ENCODE results near the gene RFX7.
"Not testable (repeated sequence)": the region's sequence is repeated elsewhere in the genome, so short reads cannot be mapped to it uniquely, and the experiment has no call there.

The RFX7 gene

GRCh38 chr15:56243163-56244037 is at the start of gene RFX7:
Gene RFX7 (minus strand): TSS chr15:56243879. CDS start chr15:56243285, 594 bp downstream.
- H3K4me2 ChIP-seq, result peak within 1 kb of the TSS; percentile 93
- H3K9ac ChIP-seq, result peak within 1 kb of the TSS; percentile 95
- H3K4me1 ChIP-seq, result peaks cover 23% of the 10 kb centered on the region
- TF ChIP-seq Cebpa-rat (IDR thresholded peaks at IDR 0.05), result no peak
- H3K27me3 ChIP-seq, result no peaks in the 10 kb centered on the region
- H3K4me3 ChIP-seq, result peak within 1 kb of the TSS; percentile 90
- peaks cover 12% of the 10 kb centered on the region for H3K36me3 ChIP-seq
- H4K20me1 ChIP-seq, result peaks cover 13% of the 10 kb centered on the region; the same call in 1 of the 2 replicates
- H3K27ac ChIP-seq, result peak within 1 kb of the TSS; percentile 97
- peaks cover 13% of the 10 kb centered on the region for H3K9me3 ChIP-seq

- no peak overlapping the region for H3K4me2 ChIP-seq
- H3K4me1 ChIP-seq, result no peaks in the 10 kb centered on the region
- no peaks in the 10 kb centered on the region for H3K27me3 ChIP-seq
- H3K9me3 ChIP-seq, result peaks cover 13% of the 10 kb centered on the region
- H3K4me3 ChIP-seq, result no peak overlapping the region
- TF ChIP-seq Cebpa-rat (IDR thresholded peaks at IDR 0.05), result no peak
- no peak overlapping the region for H3K27ac ChIP-seq
- H3K36me3 ChIP-seq, result no peaks in the 10 kb centered on the region
- no peak overlapping the region for H3K9ac ChIP-seq
- H4K20me1 ChIP-seq, result no peaks in the 10 kb centered on the region
These were observed 49.1 kb upstream of the RFX7 start for GRCh38 chr15:56292546-56293316.

- Histone ChIP-seq H4K20me1 (no peaks in the 10 kb centered on the region), H3K4me2 (no peak overlapping the region), H3K4me3 (no peak overlapping the region), H3K9ac (no peak overlapping the region), H3K27ac (no peak overlapping the region), H3K27me3 (no peaks in the 10 kb centered on the region), H3K9me3 (peaks cover 13% of the 10 kb centered on the region), H3K36me3 (no peaks in the 10 kb centered on the region), H3K4me1 (no peaks in the 10 kb centered on the region)
- no peak for TF ChIP-seq Cebpa-rat (IDR thresholded peaks at IDR 0.05)
These were observed 48.1 kb upstream of the RFX7 start for GRCh38 chr15:56291741-56292140.

GRCh38 chr15:56286213-56286612 is 42.5 kb upstream of the RFX7 start:
- H3K4me2 ChIP-seq, result no peak overlapping the region
- no peak overlapping the region for H3K4me3 ChIP-seq
- no peaks in the 10 kb centered on the region for H3K4me1 ChIP-seq
- no peaks in the 10 kb centered on the region for H3K36me3 ChIP-seq
- H4K20me1 ChIP-seq, result no peaks in the 10 kb centered on the region
- H3K9ac ChIP-seq, result no peak overlapping the region
- no peaks in the 10 kb centered on the region for H3K27me3 ChIP-seq
- H3K9me3 ChIP-seq, result peaks cover 13% of the 10 kb centered on the region
- H3K27ac ChIP-seq, result no peak overlapping the region
- no peak for TF ChIP-seq Cebpa-rat (IDR thresholded peaks at IDR 0.05)

- H3K27me3 ChIP-seq, result no peaks in the 10 kb centered on the region
- no peak overlapping the region for H3K4me2 ChIP-seq
- H3K4me1 ChIP-seq, result no peaks in the 10 kb centered on the region
- H3K9me3 ChIP-seq, result no peaks in the 10 kb centered on the region
- no peak overlapping the region for H3K27ac ChIP-seq
- no peak for TF ChIP-seq Cebpa-rat (IDR thresholded peaks at IDR 0.05)
- no peaks in the 10 kb centered on the region for H3K36me3 ChIP-seq
- no peak overlapping the region for H3K9ac ChIP-seq
- no peaks in the 10 kb centered on the region for H4K20me1 ChIP-seq
- no peak overlapping the region for H3K4me3 ChIP-seq
These were observed 37.5 kb upstream of the RFX7 start for GRCh38 chr15:56281145-56281544.

- H3K27me3 ChIP-seq, result no peaks in the 10 kb centered on the region
- no peak overlapping the region for H3K4me2 ChIP-seq
- TF ChIP-seq Cebpa-rat (IDR thresholded peaks at IDR 0.05), result no peak
- no peaks in the 10 kb centered on the region for H3K9me3 ChIP-seq
- no peak overlapping the region for H3K9ac ChIP-seq
- H3K4me3 ChIP-seq, result no peak overlapping the region
- peaks cover 7% of the 10 kb centered on the region for H3K4me1 ChIP-seq
- no peak overlapping the region for H3K27ac ChIP-seq
- no peaks in the 10 kb centered on the region for H3K36me3 ChIP-seq
- no peaks in the 10 kb centered on the region for H4K20me1 ChIP-seq
These were observed 30.0 kb upstream of the RFX7 start for GRCh38 chr15:56273724-56274123.

- Histone ChIP-seq H3K9me3 (no peaks in the 10 kb centered on the region), H3K36me3 (no peaks in the 10 kb centered on the region), H3K27ac (no peak overlapping the region), H3K9ac (no peak overlapping the region), H3K4me2 (peak overlapping the region; percentile 19; the same call in 1 of the 2 replicates), H4K20me1 (no peaks in the 10 kb centered on the region), H3K27me3 (no peaks in the 10 kb centered on the region), H3K4me1 (peaks cover 7% of the 10 kb centered on the region), H3K4me3 (no peak overlapping the region)
- TF ChIP-seq Cebpa-rat (IDR thresholded peaks at IDR 0.05), result no peak
These were observed 28.8 kb upstream of the RFX7 start for GRCh38 chr15:56272454-56272853.

GRCh38 chr15:56266465-56266864 is 22.8 kb upstream of the RFX7 start:
- not testable (repeated sequence) for H3K4me2 ChIP-seq, H3K4me3 ChIP-seq, H3K36me3 ChIP-seq, H4K20me1 ChIP-seq, H3K9ac ChIP-seq, H3K9me3 ChIP-seq, H3K4me1 ChIP-seq, H3K27me3 ChIP-seq, H3K27ac ChIP-seq

GRCh38 chr15:56261854-56262509 is 18.3 kb upstream of the RFX7 start:
- Histone ChIP-seq H3K4me1 (no peaks in the 10 kb centered on the region), H3K4me2 (no peak overlapping the region), H3K36me3 (no peaks in the 10 kb centered on the region), H3K9ac (no peak overlapping the region), H4K20me1 (no peaks in the 10 kb centered on the region), H3K27me3 (no peaks in the 10 kb centered on the region), H3K4me3 (no peak overlapping the region), H3K9me3 (peaks cover 7% of the 10 kb centered on the region; the same call in 1 of the 2 replicates), H3K27ac (no peak overlapping the region)
- no peak for TF ChIP-seq Cebpa-rat (IDR thresholded peaks at IDR 0.05)

- H3K4me1 ChIP-seq, H4K20me1 ChIP-seq, H3K27me3 ChIP-seq, H3K4me2 ChIP-seq, H3K36me3 ChIP-seq, H3K9ac ChIP-seq, H3K4me3 ChIP-seq, H3K9me3 ChIP-seq, H3K27ac ChIP-seq: not testable (repeated sequence)
These were observed 13.6 kb upstream of the RFX7 start for GRCh38 chr15:56257306-56257705.
